ENCODE data around the gene CHST7. TPM values are rescaled to one million over a fixed set of nuclear protein-coding genes. Genes with fewer than 3 reads are reported as not detected.

The CHST7 gene
- total and polyA plus RNA-seq, 3 donors from 2014 or later = 2.5 to 18.7 (median 9.4) TPM

DNA sequence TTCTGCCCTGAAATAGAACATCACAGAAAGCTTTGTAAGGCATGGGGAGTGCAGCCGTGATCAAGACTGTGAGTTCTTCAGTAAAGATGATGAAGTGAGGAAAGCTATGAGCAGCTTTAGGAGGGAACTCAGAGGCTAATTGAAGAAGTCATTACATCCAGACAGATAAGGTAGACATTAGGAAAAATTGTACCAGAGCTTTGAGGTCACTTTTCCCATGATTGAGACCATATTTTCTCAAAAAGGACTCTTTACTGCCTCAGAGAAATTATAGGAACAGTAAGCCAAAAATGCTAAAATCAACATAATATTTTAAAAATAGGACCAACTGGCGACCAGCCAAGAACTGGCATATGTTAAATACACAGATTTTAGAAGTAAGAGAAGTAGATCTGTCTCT, 11.2 kb downstream of the CHST7 start:
- Histone ChIP-seq H3K4me1 (no peaks in the 10 kb centered on the region), H3K36me3 (ENCODE audit: low read depth, missing control alignments) (no peaks in the 10 kb centered on the region), H3K4me3 (no peak overlapping the region), H3K27me3 (no peaks in the 10 kb centered on the region), H3K27ac (no peak overlapping the region), H3K9me3 (no peaks in the 10 kb centered on the region)
- intact Hi-C loops (cut with DNase I; ENCODE audit: low total_unique reads) = no loop called here
- 50 to 56% methylated on average over 2 of the region's 2 CpGs for WGBS, 2 donors
- no peak for DNase-seq
- TF ChIP-seq POLR2A (IDR thresholded peaks at IDR 0.05) = no peak
- TF ChIP-seq, protein P1, sequence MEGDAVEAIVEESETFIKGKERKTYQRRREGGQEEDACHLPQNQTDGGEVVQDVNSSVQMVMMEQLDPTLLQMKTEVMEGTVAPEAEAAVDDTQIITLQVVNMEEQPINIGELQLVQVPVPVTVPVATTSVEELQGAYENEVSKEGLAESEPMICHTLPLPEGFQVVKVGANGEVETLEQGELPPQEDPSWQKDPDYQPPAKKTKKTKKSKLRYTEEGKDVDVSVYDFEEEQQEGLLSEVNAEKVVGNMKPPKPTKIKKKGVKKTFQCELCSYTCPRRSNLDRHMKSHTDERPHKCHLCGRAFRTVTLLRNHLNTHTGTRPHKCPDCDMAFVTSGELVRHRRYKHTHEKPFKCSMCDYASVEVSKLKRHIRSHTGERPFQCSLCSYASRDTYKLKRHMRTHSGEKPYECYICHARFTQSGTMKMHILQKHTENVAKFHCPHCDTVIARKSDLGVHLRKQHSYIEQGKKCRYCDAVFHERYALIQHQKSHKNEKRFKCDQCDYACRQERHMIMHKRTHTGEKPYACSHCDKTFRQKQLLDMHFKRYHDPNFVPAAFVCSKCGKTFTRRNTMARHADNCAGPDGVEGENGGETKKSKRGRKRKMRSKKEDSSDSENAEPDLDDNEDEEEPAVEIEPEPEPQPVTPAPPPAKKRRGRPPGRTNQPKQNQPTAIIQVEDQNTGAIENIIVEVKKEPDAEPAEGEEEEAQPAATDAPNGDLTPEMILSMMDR (IDR thresholded peaks at IDR 0.05) = no peak

DNA sequence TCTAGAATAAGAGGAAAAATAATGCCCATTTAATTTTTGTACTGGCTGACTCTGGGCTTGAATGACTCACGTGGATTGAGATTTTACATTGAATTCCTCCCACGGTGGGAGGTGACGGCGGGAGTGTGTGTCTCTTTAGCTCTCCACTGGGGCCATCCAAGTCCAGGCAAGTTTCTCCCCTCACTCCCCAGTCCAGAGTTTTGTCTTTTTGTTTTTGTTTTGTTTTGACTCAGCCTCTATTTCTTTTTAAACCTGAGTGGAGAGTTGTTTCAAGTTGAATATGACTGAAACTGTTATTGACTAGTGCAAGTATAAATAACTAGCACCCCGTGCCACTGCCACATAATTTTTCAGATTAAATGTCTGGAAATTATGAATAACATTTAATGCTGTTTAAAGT, 13.6 kb downstream of the CHST7 start:
- Histone ChIP-seq H3K4me3 (no peak overlapping the region), H3K27me3 (no peaks in the 10 kb centered on the region), H3K36me3 (ENCODE audit: low read depth, missing control alignments) (no peaks in the 10 kb centered on the region), H3K4me1 (no peaks in the 10 kb centered on the region), H3K9me3 (no peaks in the 10 kb centered on the region), H3K27ac (peak overlapping the region in 1 of 2 donors; percentile 53)
- DNase-seq = no peak
- TF ChIP-seq POLR2A (IDR thresholded peaks at IDR 0.05) = no peak
- TF ChIP-seq, protein P1 (IDR thresholded peaks at IDR 0.05) = no peak
- intact Hi-C loops (cut with DNase I; ENCODE audit: low total_unique reads) = no loop called here
- WGBS, 2 donors = 31 to 40% methylated on average over 5 of the region's 5 CpGs

- no peak for DNase-seq
- Histone ChIP-seq H3K27ac (peak overlapping the region in 1 of 2 donors; percentile 53), H3K27me3 (no peaks in the 10 kb centered on the region), H3K4me1 (no peaks in the 10 kb centered on the region), H3K9me3 (no peaks in the 10 kb centered on the region), H3K4me3 (no peak overlapping the region), H3K36me3 (ENCODE audit: low read depth, missing control alignments) (no peaks in the 10 kb centered on the region)
- WGBS, 2 donors = 6 to 42% methylated on average over 3 to 5 of the region's 5 CpGs
- intact Hi-C loops (cut with DNase I; ENCODE audit: low total_unique reads) = no loop called here
- TF ChIP-seq POLR2A (IDR thresholded peaks at IDR 0.05) = no peak
- TF ChIP-seq, protein P1 (IDR thresholded peaks at IDR 0.05) = no peak
Observed at GRCh38 chrX:46587753-46588171, 14.2 kb downstream of the CHST7 start.

DNA sequence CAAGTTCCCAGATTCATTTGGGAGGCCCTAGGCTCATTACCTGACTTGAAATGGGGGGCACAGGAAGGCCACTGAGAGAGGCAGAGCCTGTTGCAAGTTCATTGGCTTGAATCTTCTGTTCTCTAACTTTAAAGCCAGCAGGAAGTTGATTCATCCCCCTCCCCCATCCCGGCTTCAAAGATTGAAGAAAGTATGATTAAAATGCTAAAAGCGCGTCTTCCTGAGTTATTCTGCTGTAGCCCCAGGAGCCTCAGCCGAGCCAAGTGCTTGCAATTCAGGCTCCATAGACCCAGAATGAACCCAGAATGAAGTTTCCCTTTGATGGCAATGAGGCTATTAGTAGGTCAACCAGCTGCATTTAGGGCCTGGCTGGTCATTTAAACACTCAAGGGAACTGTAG, 14.7 kb downstream of the CHST7 start:
- intact Hi-C loops (cut with DNase I; ENCODE audit: low total_unique reads) = no loop called here
- peak; percentile 40 for DNase-seq
- Histone ChIP-seq H3K4me1 (no peaks in the 10 kb centered on the region), H3K27me3 (no peaks in the 10 kb centered on the region), H3K9me3 (no peaks in the 10 kb centered on the region), H3K4me3 (no peak overlapping the region), H3K36me3 (ENCODE audit: low read depth, missing control alignments) (no peaks in the 10 kb centered on the region), H3K27ac (peak overlapping the region in 1 of 2 donors; percentile 53)
- 20 to 37% methylated on average over 2 to 4 of the region's 4 CpGs for WGBS, 2 donors
- TF ChIP-seq POLR2A (IDR thresholded peaks at IDR 0.05) = no peak
- TF ChIP-seq, protein P1 (IDR thresholded peaks at IDR 0.05) = no peak

- intact Hi-C loops (cut with DNase I; ENCODE audit: low total_unique reads) = no loop called here
- Histone ChIP-seq H3K27me3 (no peaks in the 10 kb centered on the region), H3K27ac (peak overlapping the region in 1 of 2 donors; percentile 14), H3K36me3 (ENCODE audit: low read depth, missing control alignments) (no peaks in the 10 kb centered on the region), H3K9me3 (no peaks in the 10 kb centered on the region), H3K4me3 (no peak overlapping the region), H3K4me1 (no peaks in the 10 kb centered on the region)
- DNase-seq = no peak
- WGBS, 2 donors = 80 to 87% methylated on average over 7 of the region's 7 CpGs
- TF ChIP-seq, protein P1 (IDR thresholded peaks at IDR 0.05) = no peak
- TF ChIP-seq POLR2A (IDR thresholded peaks at IDR 0.05) = no peak
Observed at GRCh38 chrX:46589977-46590723, 16.6 kb downstream of the CHST7 start.
